ENCODE results near the gene SENP6.

DNA sequence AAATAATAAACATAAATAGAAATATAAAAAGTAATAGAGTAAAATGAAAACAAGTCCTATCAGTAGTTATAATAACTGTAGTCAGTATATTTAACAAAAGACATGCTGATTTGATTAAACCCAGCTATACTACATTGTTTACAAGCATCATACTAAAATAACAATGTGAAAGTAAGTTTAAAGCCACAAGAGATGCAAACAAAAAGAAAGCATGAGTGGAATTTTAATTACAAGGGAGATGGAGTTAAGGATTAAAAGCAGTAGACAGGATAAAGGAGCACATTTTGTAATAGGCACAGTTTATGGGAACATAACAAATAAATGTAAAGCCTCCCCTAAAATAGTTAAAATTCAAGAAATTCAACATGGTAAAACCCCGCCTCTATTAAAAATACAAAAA is 41.5 kb downstream of the SENP6 start:
- TF ChIP-seq, protein P1, sequence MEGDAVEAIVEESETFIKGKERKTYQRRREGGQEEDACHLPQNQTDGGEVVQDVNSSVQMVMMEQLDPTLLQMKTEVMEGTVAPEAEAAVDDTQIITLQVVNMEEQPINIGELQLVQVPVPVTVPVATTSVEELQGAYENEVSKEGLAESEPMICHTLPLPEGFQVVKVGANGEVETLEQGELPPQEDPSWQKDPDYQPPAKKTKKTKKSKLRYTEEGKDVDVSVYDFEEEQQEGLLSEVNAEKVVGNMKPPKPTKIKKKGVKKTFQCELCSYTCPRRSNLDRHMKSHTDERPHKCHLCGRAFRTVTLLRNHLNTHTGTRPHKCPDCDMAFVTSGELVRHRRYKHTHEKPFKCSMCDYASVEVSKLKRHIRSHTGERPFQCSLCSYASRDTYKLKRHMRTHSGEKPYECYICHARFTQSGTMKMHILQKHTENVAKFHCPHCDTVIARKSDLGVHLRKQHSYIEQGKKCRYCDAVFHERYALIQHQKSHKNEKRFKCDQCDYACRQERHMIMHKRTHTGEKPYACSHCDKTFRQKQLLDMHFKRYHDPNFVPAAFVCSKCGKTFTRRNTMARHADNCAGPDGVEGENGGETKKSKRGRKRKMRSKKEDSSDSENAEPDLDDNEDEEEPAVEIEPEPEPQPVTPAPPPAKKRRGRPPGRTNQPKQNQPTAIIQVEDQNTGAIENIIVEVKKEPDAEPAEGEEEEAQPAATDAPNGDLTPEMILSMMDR (IDR thresholded peaks at IDR 0.05) = no peak
- TF ChIP-seq POLR2A (IDR thresholded peaks at IDR 0.05) = no peak
- TF ChIP-seq EP300 (IDR thresholded peaks at IDR 0.05) = no peak

Data from gastroesophageal sphincter (tissue), 3 donors.